ENCODE results near the gene RABAC1.

The RABAC1 gene

DNA sequence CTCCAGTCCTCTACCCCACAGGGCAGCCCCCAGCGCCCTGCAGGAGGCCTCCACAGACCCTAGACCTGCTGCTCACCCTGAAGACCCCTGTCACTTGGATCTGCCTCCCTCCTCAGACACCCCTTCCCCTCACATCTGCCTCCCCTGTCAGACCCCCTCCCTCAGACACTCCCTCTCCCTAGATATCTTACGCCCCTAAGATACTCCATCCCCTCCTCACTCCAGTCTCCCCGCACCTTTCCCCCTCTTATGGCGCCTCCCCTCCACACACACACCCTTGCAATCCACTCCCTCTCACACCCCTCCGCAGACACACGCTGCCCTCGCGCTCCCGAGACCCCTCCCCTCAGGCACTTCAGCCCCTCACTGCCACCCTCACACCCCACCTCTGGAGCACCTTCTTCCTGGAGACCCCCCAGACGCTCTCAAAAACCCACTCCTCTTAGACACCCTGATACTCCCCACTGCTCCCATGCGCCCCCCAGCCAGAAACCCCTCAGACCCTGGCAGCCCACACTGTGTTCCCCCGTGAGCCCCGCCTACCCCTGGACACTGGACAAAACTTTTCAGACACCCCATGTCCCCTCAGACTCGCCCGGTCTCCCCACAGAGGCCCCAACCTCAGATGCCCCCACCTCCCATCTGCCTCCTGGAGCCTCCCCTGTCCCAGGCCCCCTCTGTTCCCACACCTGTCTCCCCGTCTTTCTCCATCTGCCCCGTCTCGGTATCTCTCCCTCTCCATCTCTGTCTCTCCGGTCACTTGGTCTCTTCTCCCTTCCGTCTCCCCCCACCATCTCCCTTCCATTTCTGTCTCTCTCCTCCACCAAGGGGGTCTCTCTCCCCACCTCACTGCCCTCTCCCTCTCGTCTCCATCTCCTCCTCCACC is 45.3 kb downstream of the RABAC1 start:
- DNase-seq, result no peak

DNA sequence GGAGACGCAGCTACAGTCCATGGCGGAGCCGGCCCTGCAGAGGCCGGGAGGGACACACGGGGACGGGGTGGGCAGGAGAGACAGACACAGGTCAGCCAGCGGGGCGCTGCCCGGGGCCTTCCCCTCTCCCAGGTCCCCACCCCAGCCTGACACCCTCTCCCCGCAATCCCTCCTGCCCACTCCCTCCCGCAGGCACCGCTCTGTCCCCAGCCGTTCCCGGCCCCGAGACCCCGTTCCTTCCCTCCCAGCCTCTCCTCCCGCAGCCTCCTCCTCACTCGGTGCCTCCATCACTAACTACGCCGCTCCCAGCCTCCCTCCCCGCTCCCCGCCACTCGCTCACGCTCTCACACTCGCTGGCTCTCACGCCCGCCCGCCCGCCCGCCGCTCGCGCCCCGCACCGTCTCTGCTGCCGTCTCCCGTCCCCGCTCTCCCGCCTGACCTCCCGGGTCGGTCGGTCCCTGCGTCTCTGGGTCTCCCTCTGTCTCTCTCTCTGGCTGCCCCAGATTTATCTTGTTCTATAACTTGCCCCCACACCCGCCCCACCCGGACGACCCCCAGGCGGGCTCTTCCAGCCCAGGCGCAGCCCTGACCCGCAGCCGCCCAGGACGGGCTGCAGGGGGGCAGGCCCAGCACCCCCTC is 46.1 kb downstream of the RABAC1 start:
- DNase-seq, result no peak

DNA sequence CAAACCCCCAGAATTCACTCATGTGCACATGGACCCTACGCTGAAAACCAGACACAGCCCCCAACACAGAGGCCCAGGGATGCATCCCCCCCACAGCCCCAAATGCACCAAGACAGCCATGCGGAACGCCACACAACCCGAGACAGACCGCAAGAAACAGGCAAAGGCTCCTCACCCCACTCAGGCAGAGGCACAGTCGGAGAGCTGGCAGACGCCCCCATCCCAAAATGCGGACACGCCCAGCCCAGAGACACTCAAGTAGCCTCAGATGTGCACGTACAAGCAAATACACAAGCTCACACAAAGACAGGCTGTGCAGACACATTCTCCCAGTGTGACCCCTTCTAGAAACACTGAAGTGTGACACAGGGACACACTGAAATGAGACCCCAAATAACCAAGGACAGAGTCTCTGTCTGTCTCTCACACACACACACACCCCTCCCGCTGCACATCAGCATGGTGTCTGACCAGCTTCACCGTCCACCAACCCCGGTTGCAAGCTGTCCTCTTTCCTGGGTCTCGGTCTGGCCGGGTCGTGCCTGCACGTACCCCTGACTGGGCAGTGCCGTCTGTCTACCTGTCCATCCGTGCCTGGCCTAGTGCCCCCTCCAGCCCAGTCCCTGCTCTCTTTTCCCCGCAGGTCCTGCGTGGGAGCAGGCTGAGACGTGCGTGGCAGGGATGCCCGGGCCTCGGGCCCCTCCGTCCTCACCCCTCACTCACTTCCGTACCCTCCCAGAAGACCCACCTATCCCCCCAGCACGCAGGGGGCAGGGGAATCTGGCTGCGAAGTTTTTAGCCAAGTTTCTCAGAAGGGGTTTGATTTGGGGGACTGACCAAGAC is 47.0 kb downstream of the RABAC1 start:
- no peak for DNase-seq

GRCh38 chr19:41910992-41911888 is 47.9 kb downstream of the RABAC1 start:
- no peak for DNase-seq

DNA sequence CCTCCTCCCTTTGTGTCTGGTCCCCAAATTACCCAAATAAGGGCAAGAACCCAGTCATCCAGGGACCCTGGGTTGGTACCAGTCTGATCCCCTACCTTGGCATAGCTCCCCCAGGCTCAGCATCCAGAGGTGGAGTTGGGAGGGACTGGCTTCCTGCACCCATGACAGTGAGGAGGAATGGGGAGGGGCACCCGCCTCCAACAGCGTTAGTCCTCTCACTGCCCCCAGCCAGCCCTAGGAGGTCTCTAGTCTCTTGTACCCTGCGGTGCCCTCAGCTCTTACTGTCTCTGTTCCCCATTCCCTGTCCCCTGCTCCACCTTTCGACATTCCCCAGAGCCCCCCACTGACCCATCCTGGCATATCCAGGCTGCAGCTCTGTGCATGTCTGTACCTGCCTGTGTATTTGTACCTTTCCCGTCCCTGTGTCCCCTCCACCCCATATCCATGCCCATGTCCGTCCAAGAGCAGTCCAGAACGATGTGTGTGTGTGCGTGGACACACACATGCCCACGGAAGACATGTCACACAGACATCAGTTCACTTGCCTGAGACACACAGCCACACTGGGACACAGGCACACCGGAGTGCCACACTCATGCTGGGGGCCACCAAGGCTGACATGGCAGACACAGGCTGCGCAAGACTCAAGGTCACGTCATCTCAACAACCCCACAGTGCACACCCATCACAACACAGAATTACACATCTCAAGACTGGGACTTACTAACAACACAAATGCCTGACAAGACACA is 48.7 kb downstream of the RABAC1 start:
- no peak for DNase-seq

DNA sequence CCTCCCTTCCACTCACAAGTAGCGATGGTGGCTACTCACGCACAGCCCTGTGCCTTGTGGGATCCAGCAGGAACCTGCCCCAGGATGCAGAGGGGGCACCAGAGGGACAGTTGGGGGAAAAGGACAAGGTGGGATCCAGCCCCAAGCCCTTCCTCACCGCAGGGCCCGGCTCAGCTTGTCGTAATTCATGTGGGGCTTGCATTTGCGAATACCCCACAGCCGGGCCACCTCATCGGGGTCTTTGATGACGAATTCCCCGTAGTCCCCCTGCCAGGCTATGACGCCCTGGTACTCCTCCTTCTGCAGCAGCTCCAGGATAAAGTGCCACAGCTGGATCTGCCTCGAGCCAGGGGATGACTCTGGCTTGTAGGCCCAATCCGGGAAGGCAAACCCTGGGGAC is 49.4 kb downstream of the RABAC1 start:
- no peak for DNase-seq

DNA sequence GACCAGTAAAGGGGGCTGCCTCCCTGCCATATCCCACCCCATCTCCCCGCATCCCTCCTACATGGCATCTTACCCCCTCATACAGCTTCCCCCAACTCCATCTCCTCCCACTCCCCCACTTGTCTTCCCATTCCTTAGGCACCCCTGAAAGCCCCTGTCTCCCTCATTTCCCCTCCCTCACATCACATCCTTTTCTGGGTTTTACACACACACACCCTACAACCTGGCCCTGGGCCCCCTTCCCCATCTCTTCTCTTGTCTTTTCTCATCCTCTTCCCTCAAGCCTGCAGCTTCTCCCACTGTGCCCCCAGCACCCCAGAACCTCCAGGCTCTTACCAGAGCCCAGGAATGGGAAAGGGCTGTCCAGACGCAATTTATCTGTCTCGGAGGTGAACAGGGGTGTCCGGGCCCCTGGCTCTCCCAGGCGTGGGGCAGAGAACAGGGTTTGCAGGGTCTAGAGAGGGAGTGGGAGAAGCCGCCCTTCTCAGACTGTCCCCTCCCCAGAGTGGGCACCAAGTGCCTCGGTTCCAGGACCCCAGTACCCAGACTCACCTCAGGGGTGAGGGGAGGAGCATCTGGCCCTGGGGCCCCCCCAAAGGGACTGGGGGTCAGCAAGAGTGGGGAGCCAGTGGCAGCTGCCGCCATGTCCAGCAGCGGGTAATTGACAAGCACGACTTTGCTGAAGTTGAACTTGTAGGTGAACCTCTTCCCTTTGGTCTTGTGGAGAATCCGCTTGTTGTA is 50.2 kb downstream of the RABAC1 start:
- DNase-seq, result no peak

DNA sequence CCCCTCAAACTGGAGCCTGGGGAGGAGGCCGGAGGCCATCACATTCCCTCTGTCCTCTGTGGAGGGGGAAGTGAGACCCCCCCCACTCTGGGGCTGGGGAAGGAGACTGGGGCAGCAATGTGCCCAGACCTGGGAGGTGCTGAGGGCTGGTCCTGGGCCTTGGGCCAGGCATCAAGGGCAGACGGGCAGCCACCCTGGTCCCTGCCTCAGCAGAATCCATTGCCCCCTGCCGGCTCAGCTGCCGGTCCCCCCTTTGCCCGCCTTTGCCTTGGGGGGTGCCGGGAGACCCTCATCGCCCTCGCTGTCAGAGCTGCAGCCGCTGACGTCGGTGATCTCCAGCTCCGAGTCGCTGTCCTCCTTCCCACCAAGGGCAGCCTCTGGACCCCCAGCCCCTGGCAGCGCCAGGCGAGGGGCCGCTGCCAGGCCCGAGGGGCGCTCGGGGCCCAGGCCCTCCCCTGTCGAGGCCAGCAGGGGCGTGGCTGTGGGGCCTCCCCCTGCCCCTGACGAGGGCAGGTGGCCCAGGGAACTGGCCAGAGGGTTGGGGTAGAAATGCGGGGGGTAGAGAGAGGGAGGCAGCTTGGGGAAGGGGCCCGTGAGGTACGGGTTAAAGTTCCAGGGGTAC is 51.0 kb downstream of the RABAC1 start:
- DNase-seq, result no peak

DNA sequence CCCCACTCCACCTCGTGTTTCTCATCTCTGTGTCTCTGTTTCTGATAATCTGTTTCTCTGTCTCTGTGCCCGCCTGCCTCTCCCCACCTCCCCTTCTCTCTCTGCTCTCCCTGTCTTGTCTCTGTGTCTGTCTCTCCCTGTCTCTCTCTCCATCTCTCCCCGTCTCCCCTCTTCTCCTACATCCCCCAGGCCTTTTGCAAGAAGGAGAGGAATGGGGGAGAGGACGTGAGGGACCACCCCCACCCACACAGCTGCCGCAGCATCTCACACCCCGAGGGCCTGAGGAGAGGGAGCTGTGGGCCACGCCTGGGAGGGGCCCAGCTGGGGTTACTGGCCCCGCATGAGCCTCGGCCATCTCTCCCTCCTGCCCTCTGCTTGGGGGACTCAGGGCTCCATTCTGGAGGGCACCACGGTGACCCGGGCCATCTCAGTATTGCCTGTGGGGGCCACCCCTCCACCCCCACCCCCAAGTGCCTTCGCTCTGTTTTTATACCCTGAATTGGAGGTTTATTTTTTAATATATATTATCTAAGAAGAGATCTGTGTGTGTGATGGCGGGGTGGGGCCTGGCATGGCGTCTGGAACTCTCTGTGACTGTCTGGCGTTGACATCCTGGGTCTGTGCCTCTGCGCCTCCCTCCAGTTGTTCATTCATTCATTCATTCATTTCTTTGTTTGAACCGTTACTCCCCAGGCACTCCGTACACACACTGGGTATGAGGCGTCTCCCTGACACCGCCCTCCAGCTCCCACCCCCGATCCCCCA is 52.0 kb downstream of the RABAC1 start:
- DNase-seq, result no peak

All from kidney glomerular epithelial cell (primary cell).